Measurements from ENCODE around the gene VTN.
A peak's percentile ranks its signal among the peaks of the same experiment; 100 is the strongest.

Gene VTN

DNA sequence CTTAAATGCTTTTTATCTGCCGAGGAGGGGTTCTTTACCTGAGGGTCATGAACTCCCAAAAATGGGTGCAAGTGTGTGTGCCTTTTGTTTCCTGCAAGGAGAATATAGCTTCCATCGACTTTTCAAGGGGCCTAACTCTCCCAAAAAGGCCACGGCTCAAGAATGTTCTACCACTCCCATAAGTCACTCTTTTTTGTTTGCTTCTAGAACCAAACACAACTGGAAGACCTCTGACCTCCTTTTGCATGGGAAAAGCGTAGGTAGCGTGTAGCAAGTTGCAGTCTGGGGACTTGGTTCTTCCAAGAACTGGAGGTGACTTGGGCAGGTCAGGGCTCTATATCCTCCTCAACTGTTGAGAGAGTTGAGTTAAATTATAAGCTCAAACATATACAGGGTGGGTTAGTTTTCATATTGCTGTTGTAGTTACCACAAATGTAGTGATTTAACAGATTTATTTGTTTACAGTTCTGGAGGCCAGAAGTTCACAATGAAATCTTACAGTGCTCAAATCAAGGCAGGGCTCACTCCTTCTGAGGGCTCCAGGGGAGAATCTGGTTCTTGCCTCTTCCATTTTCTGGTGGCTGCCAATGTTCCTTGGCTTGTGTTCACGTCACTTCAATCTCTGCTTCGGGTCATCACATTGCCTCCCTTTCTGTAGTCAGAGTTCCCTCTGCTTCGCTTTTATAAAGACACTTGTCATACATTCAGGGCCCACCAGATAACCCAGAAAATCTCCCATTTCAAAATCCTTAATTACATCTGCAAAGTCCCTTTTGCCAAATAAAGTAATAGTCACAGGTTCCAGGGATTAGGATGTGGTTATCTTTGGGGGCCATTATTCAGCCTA is 49.7 kb downstream of the VTN start:
- no peak for DNase-seq (ENCODE audit: low read depth in 2 of 2)

- DNase-seq (ENCODE audit: low read depth in 2 of 2), result no peak
Observed at GRCh38 chr17:28319598-28319935, 50.5 kb downstream of the VTN start.

GRCh38 chr17:28318759-28319597 is 51.1 kb downstream of the VTN start, which contains the start of gene TMEM97:
TMEM97 (plus strand) TSS chr17:28319200; CDS start chr17:28319240, 40 bp downstream.
- peak; percentile 93 to 95 for DNase-seq (ENCODE audit: low read depth in 2 of 2)

DNA sequence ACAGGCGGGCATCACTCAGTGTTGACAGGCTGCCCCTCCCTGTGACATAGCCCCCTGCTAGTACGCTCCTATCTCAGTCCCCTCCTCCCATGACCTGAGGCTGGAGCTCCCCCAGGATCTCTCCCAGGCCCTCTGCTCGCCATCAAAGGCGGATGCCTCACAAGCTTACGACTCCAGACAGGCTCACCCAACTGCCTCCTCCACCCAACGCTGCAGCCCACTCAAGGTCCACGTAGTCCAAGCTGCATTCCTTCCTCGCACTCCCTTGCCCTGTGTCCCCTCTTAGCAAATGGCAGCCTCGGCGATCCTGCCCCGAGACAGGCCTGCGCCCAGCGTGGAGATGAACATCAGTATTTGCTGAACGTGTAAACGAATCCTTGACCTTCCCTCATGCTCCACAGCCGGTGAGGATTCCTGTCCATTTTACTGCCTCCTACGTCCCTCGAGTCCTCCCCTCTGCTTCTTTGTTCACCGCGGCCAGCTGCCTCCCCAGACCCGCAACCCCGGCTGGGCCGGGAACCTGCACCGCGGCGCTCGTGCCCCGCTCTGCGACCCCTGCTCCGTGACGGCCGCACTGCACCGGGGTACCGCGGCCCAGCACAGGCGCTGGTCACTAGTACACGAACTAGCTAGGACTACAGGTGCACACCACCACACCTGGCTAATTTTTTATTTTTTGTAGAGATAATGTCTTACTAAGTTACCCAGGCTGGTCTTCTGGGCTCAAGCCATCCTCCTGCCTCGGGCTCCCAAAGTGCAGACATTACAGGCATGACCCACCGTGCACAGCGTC is 51.9 kb downstream of the VTN start:
- DNase-seq (ENCODE audit: low read depth in 2 of 2), result no peak
